ENCODE data around the gene RPGRIP1L. TPM values are rescaled to one million over a fixed set of nuclear protein-coding genes. Genes with fewer than 3 reads are reported as not detected.

RPGRIP1L gene
- total and polyA plus RNA-seq, 9 of the 15 experiments (the other 6 are each of a cell fraction or from before 2014, with no cell fraction given), result 3.2 to 7.7 (median 5.8) TPM

- TF ChIP-seq ZNF318 (IDR thresholded peaks at IDR 0.05; ENCODE audit: borderline replicate concordance in 1 of 2, low read depth in 1 of 2) (no peak), ETV1 (tag; conservative IDR thresholded peaks at IDR 0.05; ENCODE audit: low read depth) (no peak)
These were observed 31.2 kb downstream of the RPGRIP1L start (continued) for GRCh38 chr16:53672461-53672860.
